SU-DHL-6 (cell line): ENCODE results near the gene FNTB.

Experiments
- H2AFZ ChIP-seq: fragments of 200-600 bp; sonication (generic); 2 replicates; pipeline ENCODE4 v1.6.1; 2014; ENCODE audit warnings: low read depth, mild to moderate bottlenecking, moderate library complexity, mixed read lengths, antibody characterized with exemption, low read length; ENCODE audit not compliant: severe bottlenecking
- H3F3A ChIP-seq: fragments of 200-600 bp; shearing (Covaris generic); 2 replicates; pipeline ENCODE4 v1.6.0; 2016; ENCODE audit warnings: antibody characterized with exemption, mild to moderate bottlenecking; ENCODE audit not compliant: insufficient read depth
- H3K27ac ChIP-seq: fragments of 200-600 bp; sonication (generic); 2 replicates; pipeline ENCODE4 v1.5.1; 2016; ENCODE audit warnings: low read depth, mild to moderate bottlenecking, low read length, moderate library complexity, mixed read lengths
- H3K27me3 ChIP-seq: fragments of 200-600 bp; sonication (generic), shearing (Covaris generic); 2 replicates; pipeline ENCODE4 v1.6.0; 2014; ENCODE audit warnings: mild to moderate bottlenecking, low read length
- H3K36me3 ChIP-seq: fragments of 200-600 bp; sonication (generic); 2 replicates; pipeline ENCODE4 v1.6.1; 2014; ENCODE audit warnings: mild to moderate bottlenecking, low read length, mixed read lengths
- H3K4me2 ChIP-seq: fragments of 300-600, 200-600 bp; shearing (Covaris generic), sonication (generic); 2 replicates; pipeline ENCODE4 v1.6.0; 2014; ENCODE audit warnings: low read length, low read depth, mild to moderate bottlenecking; ENCODE audit not compliant: poor library complexity, severe bottlenecking
- H3K4me3 ChIP-seq: fragments of 200-600 bp; sonication (generic); 2 replicates; pipeline ENCODE4 v1.5.1; 2014; ENCODE audit warnings: antibody characterized with exemption, low read length, mild to moderate bottlenecking, mixed read lengths; ENCODE audit not compliant: insufficient read depth, poor library complexity, severe bottlenecking
- H3K79me2 ChIP-seq: fragments of 200-600 bp; sonication (generic); 2 replicates; pipeline ENCODE4 v1.6.1; 2014; ENCODE audit warnings: mild to moderate bottlenecking, low read length, moderate library complexity; ENCODE audit not compliant: insufficient read depth
- H3K9ac ChIP-seq: fragments of 200-600 bp; sonication (generic); 2 replicates; pipeline ENCODE4 v1.7.0; 2014; ENCODE audit warnings: mild to moderate bottlenecking, low read length
- H3K9me2 ChIP-seq: fragments of 200-600 bp; sonication (generic); replicated peaks from 2 replicates; pipeline ENCODE4 v1.6.1; 2014; ENCODE audit warnings: low read length; ENCODE audit not compliant: insufficient read depth
- H3K9me3 ChIP-seq: fragments of 200-600 bp; sonication (generic); 2 replicates; pipeline ENCODE4 v1.6.1; 2014; ENCODE audit warnings: low read length, mixed read lengths; ENCODE audit not compliant: insufficient read depth
- H4K20me1 ChIP-seq: fragments of 200-600 bp; sonication (generic); 2 replicates; pipeline ENCODE4 v1.6.1; 2014; ENCODE audit warnings: low read depth, mild to moderate bottlenecking, antibody characterized with exemption, low read length, moderate library complexity, mixed read lengths
- CTCF ChIP-seq: fragments of 200-600 bp; sonication (generic); IDR thresholded peaks from one replicate; pipeline ENCODE4 v1.5.1; 2017; ENCODE audit warnings: antibody characterized with exemption, mild to moderate bottlenecking, low read length, moderate library complexity; ENCODE audit not compliant: insufficient read depth, poor library complexity, severe bottlenecking
- EZH2phosphoT487 ChIP-seq: fragments of 200-600 bp; sonication (generic), shearing (Covaris generic); conservative IDR thresholded peaks from 2 replicates; pipeline ENCODE4 v1.6.1; 2018; ENCODE audit warnings: mild to moderate bottlenecking, antibody characterized with exemption, low read length, moderate library complexity, mixed read lengths

The FNTB gene

DNA sequence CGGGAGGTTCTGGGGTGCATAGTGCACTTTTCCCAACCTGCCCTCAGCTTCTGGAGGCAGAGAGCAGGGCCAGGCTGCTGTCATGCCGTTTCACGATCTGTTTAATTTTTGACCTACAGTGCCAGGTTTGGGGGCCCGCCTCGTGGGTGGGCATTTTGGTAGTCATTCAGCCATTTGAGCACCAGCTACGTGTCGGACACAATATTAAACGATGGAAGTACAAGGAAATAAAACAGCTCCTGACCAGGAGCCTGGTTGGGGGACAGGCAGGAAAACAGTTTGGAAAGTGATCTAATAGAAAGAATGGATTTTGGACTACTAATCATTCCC is 708 bp downstream of the FNTB start:
- H3K9ac ChIP-seq, result peak overlapping the region; percentile 76
- no peaks in the 10 kb centered on the region for H3F3A ChIP-seq
- TF ChIP-seq CTCF (no peak), EZH2phosphoT487 (no peak)
- no peaks in the 10 kb centered on the region for H3K9me3 ChIP-seq
- no peaks in the 10 kb centered on the region for H4K20me1 ChIP-seq
- no peaks in the 10 kb centered on the region for H3K27me3 ChIP-seq
- peak overlapping the region; percentile 68; the same call in 1 of the 2 replicates for H3K27ac ChIP-seq
- H3K79me2 ChIP-seq, result peaks cover 25% of the 10 kb centered on the region
- H2AFZ ChIP-seq, result peak overlapping the region; percentile 79
- peak overlapping the region; percentile 82 for H3K4me3 ChIP-seq
- no peaks in the 10 kb centered on the region for H3K9me2 ChIP-seq
- peak overlapping the region; percentile 86 for H3K4me2 ChIP-seq
- H3K36me3 ChIP-seq, result no peaks in the 10 kb centered on the region

GRCh38 chr14:64990296-64990695 is 3.6 kb downstream of the FNTB start:
- Histone ChIP-seq H3K36me3 (no peaks in the 10 kb centered on the region), H3K9me2 (no peaks in the 10 kb centered on the region), H3K79me2 (peaks cover 25% of the 10 kb centered on the region), H3K27ac (no peak overlapping the region), H2AFZ (no peak overlapping the region), H4K20me1 (no peaks in the 10 kb centered on the region), H3K4me3 (no peak overlapping the region), H3F3A (no peaks in the 10 kb centered on the region), H3K4me2 (no peak overlapping the region), H3K27me3 (no peaks in the 10 kb centered on the region), H3K9me3 (no peaks in the 10 kb centered on the region), H3K9ac (no peak overlapping the region)
- TF ChIP-seq EZH2phosphoT487 (no peak), CTCF (no peak)

DNA sequence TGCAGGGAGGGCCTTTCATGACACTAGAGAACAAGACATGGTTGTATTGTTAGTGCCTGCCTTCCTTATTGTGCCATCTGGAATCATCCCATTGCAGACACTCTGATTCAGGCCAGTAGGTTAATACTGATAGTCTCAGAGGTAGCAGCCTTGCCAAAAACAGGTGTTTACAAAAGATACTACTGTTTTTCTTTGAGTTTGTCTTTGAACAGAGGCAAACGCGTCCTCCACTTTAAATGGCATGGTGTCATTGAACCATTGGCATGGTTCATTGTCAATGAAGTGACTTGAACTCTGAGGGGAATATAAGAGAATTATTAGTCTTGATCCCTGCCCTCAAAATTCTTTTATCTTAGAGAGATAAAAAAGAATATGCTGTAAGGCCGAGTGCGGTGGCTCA is 4.2 kb downstream of the FNTB start:
- Histone ChIP-seq H3F3A (no peaks in the 10 kb centered on the region), H3K9me2 (no peaks in the 10 kb centered on the region), H4K20me1 (no peaks in the 10 kb centered on the region), H3K27ac (no peak overlapping the region), H3K9ac (no peak overlapping the region), H2AFZ (no peak overlapping the region), H3K27me3 (no peaks in the 10 kb centered on the region), H3K79me2 (peaks cover 25% of the 10 kb centered on the region), H3K36me3 (no peaks in the 10 kb centered on the region), H3K9me3 (no peaks in the 10 kb centered on the region), H3K4me3 (no peak overlapping the region), H3K4me2 (no peak overlapping the region)
- no peak for TF ChIP-seq EZH2phosphoT487
- no peak for TF ChIP-seq CTCF

- Histone ChIP-seq H3K9me3 (no peaks in the 10 kb centered on the region), H3F3A (no peaks in the 10 kb centered on the region), H4K20me1 (no peaks in the 10 kb centered on the region), H3K9me2 (no peaks in the 10 kb centered on the region), H3K9ac (no peak overlapping the region), H3K4me3 (no peak overlapping the region), H3K79me2 (peaks cover 23% of the 10 kb centered on the region), H3K27ac (no peak overlapping the region), H3K4me2 (no peak overlapping the region), H2AFZ (no peak overlapping the region), H3K36me3 (no peaks in the 10 kb centered on the region), H3K27me3 (no peaks in the 10 kb centered on the region)
- no peak for TF ChIP-seq EZH2phosphoT487
- no peak for TF ChIP-seq CTCF
Measured at GRCh38 chr14:64992328-64992885, 5.7 kb downstream of the FNTB start.
